Peyer's patch (tissue), 4 donors: Measurements from ENCODE around the gene SEC24A.

Experiments used
- CTCF ChIP-seq, 6 experiments: fragments of 450-650 bp in 4 of 6; fragments of 200-600 bp in 2 of 6; sonication (generic) in 1 of 6; IDR thresholded peaks; one replicate each; pipeline ENCODE4 v1.5.1; 2017 to 2019; ENCODE audit warnings: antibody characterized with exemption in 6 of 6, mild to moderate bottlenecking in 3 of 6, moderate library complexity in 1 of 6
- POLR2A ChIP-seq, 2 donors: fragments of 450-650 bp; IDR thresholded peaks; one replicate each; pipeline ENCODE4 v1.5.1; 2017; ENCODE audit warnings: antibody characterized with exemption in 2 of 2, mild to moderate bottlenecking in 2 of 2, moderate library complexity in 2 of 2

DNA sequence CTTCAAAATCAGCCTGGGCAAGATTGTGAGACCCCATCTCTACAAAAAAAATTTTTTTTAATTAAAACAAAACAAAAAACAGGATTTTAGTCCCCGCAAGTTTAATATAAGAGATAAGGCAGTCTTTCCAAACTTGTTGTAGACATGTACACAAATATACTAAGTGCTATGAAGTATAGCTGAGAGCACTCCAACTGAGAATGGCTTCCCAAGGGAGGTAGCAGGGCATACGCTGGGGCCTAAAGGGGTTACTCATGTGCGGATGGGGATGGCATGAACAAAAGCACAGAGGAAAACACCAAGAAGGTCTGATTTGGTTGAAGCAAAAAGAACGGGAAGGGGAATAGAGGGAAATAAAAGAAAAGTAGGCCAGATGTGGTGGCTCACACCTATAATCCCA lies 37.1 kb upstream of the SEC24A start:
- no peak for TF ChIP-seq POLR2A (IDR thresholded peaks at IDR 0.05)
- TF ChIP-seq CTCF (IDR thresholded peaks at IDR 0.05): no peak
